IMR-90 (cell line): ENCODE data around the gene PALLD. TPM values are rescaled to one million over a fixed set of nuclear protein-coding genes. Genes with fewer than 3 reads are reported as not detected.

ENCODE experiments used
- ATAC-seq: fragments of 200-7000 bp; cut with Tn5 transposase; 2 replicates; pipeline ENCODE4 v1.9.1; 2020; ENCODE audit warnings: low read depth, mild to moderate bottlenecking, moderate library complexity
- BruUV-seq: library from RNA; stranded (reverse); fragments of 400-500 nt; replicated peaks from 2 replicates; lab custom pipeline; 2021; lab: Mats Ljungman, UMichigan
- CTCF ChIA-PET: fragments of 300-600 bp; formaldehyde crosslinking; extraction: SDS; loops from one replicate; lab custom pipeline; 2021; ENCODE audit warnings: antibody characterized with exemption; lab: Yijun Ruan, JAX
- POLR2A ChIA-PET: fragments of 300-600 bp; sonication (Branson Sonifier 250); formaldehyde crosslinking; loops from one replicate; lab custom pipeline; 2022; ENCODE audit warnings: antibody characterized with exemption; ENCODE audit not compliant: unreplicated experiment; lab: Charles Lee
- DNase-seq: peaks from one replicate; pipeline ENCODE4 v3.0.0; 2013
- H2AFZ ChIP-seq: replicated peaks from 2 replicates; pipeline ENCODE3; 2013; ENCODE audit warnings: low read length, mild to moderate bottlenecking; ENCODE audit not compliant: poor library complexity
- H2AK5ac ChIP-seq: 2 replicates; pipeline ENCODE4 v1.6.1; 2013; ENCODE audit warnings: low read depth, low read length, inconsistent platforms
- H2AK9ac ChIP-seq: replicated peaks from 2 replicates; pipeline ENCODE3; 2013; ENCODE audit warnings: mild to moderate bottlenecking, low read depth, low read length, moderate library complexity; ENCODE audit not compliant: poor library complexity
- H2BK120ac ChIP-seq: 2 replicates; pipeline ENCODE4 v1.6.1; 2013; ENCODE audit warnings: low read depth, low read length, inconsistent platforms
- H2BK15ac ChIP-seq: 3 replicates; pipeline ENCODE4 v1.6.1; 2013; ENCODE audit warnings: low read depth, low read length, inconsistent platforms
- H2BK20ac ChIP-seq: 2 replicates; pipeline ENCODE4 v1.6.1; 2013; ENCODE audit warnings: low read depth, mild to moderate bottlenecking, inconsistent platforms, low read length, moderate library complexity
- H2BK5ac ChIP-seq: 2 replicates; pipeline ENCODE4 v1.6.1; 2013; ENCODE audit warnings: mild to moderate bottlenecking, low read depth, low read length, inconsistent platforms; ENCODE audit not compliant: poor library complexity, severe bottlenecking
- H3K14ac ChIP-seq: replicated peaks from 2 replicates; pipeline ENCODE4 v1.6.1; 2013; ENCODE audit warnings: low read depth, low read length, inconsistent platforms
- H3K18ac ChIP-seq: 2 replicates; pipeline ENCODE4 v1.6.1; 2013; ENCODE audit warnings: low read depth, low read length, control low read depth
- H3K23ac ChIP-seq: 2 replicates; pipeline ENCODE4 v1.6.1; 2013; ENCODE audit warnings: low read depth, low read length, inconsistent platforms
- H3K27ac ChIP-seq: 2 replicates; pipeline ENCODE4 v1.5.1; 2013; ENCODE audit warnings: mild to moderate bottlenecking, control low read depth, low read length; ENCODE audit not compliant: insufficient read depth
- H3K27me3 ChIP-seq: 2 replicates; pipeline ENCODE4 v1.6.1; 2013; ENCODE audit warnings: low read length; ENCODE audit not compliant: control insufficient read depth, insufficient read depth
- H3K36me3 ChIP-seq: 2 replicates; pipeline ENCODE4 v1.6.1; 2013; ENCODE audit warnings: low read length, mixed read lengths; ENCODE audit not compliant: control insufficient read depth, insufficient read depth
- H3K4ac ChIP-seq: 2 replicates; pipeline ENCODE4 v1.6.1; 2013; ENCODE audit warnings: low read depth, low read length, inconsistent platforms
- H3K4me1 ChIP-seq: 2 replicates; pipeline ENCODE4 v1.6.1; 2013; ENCODE audit warnings: low read length, mixed read lengths; ENCODE audit not compliant: control insufficient read depth, insufficient read depth
- H3K4me2 ChIP-seq: 2 replicates; pipeline ENCODE4 v1.6.1; 2013; ENCODE audit warnings: low read depth, mild to moderate bottlenecking, control low read depth, low read length, moderate library complexity
- H3K4me3 ChIP-seq: 2 replicates; pipeline ENCODE4 v1.5.1; 2013; ENCODE audit warnings: low read depth, mild to moderate bottlenecking, control low read depth, low read length, moderate library complexity; ENCODE audit not compliant: insufficient read depth
- H3K56ac ChIP-seq: 2 replicates; pipeline ENCODE4 v1.6.1; 2013; ENCODE audit warnings: low read length, inconsistent platforms; ENCODE audit not compliant: insufficient read depth; ENCODE audit errors: extremely low read depth
- H3K79me1 ChIP-seq, 2 experiments: 2 replicates each; pipeline ENCODE4 v1.6.1; 2013; ENCODE audit warnings: low read length in 2 of 2, inconsistent platforms in 1 of 2, low read depth in 1 of 2
- H3K9ac ChIP-seq: 2 replicates; pipeline ENCODE4 v1.6.1; 2013; ENCODE audit warnings: low read depth, low read length, control low read depth
- H3K9me1 ChIP-seq: 2 replicates; pipeline ENCODE4 v1.6.1; 2013; ENCODE audit warnings: low read length, inconsistent platforms; ENCODE audit not compliant: insufficient read depth
- H3K9me3 ChIP-seq: 2 replicates; pipeline ENCODE4 v1.6.1; 2013; ENCODE audit warnings: low read length; ENCODE audit not compliant: control insufficient read depth, insufficient read depth
- H4K20me1 ChIP-seq: 2 replicates; pipeline ENCODE4 v1.6.1; 2013; ENCODE audit warnings: low read length, inconsistent platforms; ENCODE audit not compliant: insufficient read depth
- H4K5ac ChIP-seq: 2 replicates; pipeline ENCODE4 v1.6.1; 2013; ENCODE audit warnings: mild to moderate bottlenecking, low read depth, low read length, control low read depth
- H4K8ac ChIP-seq, 2 experiments: 2 replicates each; pipeline ENCODE4 v1.6.1; 2013; ENCODE audit warnings: low read depth in 2 of 2, low read length in 2 of 2, control low read depth in 1 of 2, inconsistent platforms in 1 of 2
- H4K91ac ChIP-seq: 2 replicates; pipeline ENCODE4 v1.6.1; 2013; ENCODE audit warnings: low read depth, low read length, inconsistent platforms; ENCODE audit not compliant: insufficient read depth
- CHD1 ChIP-seq: IDR thresholded peaks from 2 replicates; pipeline ENCODE4 v1.6.1; 2012; ENCODE audit warnings: low read depth, low read length, improper control_type of control experiment
- CTCF ChIP-seq: conservative IDR thresholded peaks from 2 replicates; pipeline ENCODE4 v1.5.1; 2012; ENCODE audit warnings: mild to moderate bottlenecking, low read depth, low read length, improper control_type of control experiment
- FOS ChIP-seq: fragments of 150-350 bp; IDR thresholded peaks from 2 replicates; pipeline ENCODE4 v1.6.1; 2016; ENCODE audit warnings: low read depth, low read length
- MAFK ChIP-seq: IDR thresholded peaks from 2 replicates; pipeline ENCODE4 v1.6.1; 2012; ENCODE audit warnings: low read depth, low read length, improper control_type of control experiment
- MXI1 ChIP-seq: IDR thresholded peaks from 2 replicates; pipeline ENCODE4 v1.6.1; 2012; ENCODE audit warnings: low read depth, mild to moderate bottlenecking, low read length, moderate library complexity, borderline replicate concordance
- RAD21 ChIP-seq: IDR thresholded peaks from 2 replicates; pipeline ENCODE4 v1.6.1; 2012; ENCODE audit warnings: low read length, improper control_type of control experiment
- RCOR1 ChIP-seq: IDR thresholded peaks from 2 replicates; pipeline ENCODE4 v1.6.1; 2012; ENCODE audit warnings: mild to moderate bottlenecking, low read length, improper control_type of control experiment; ENCODE audit not compliant: insufficient replicate concordance
- WGBS, 2 experiments: methylation state at CpG; one replicate each; pipeline versions ENCODE4 v1.1.5 to v1.1.7; 2013; ENCODE audit warnings: missing lambda C conversion rate in 2 of 2; ENCODE audit not compliant: insufficient read length in 1 of 2; ENCODE audit errors: extremely low coverage in 2 of 2; 5-methylcytosine and 5-hydroxymethylcytosine counted together
- dilution Hi-C: fragments of 300-500 bp; cut with HindIII; formaldehyde crosslinking; loops from one replicate; pipeline ENCODE4 v1.14.3; 2018; ENCODE audit warnings: low sequenced_read_pairs; ENCODE audit not compliant: unreplicated experiment
- in situ Hi-C: fragments of 300-500 bp; cut with MboI; formaldehyde crosslinking; loops from 3 replicates; pipeline ENCODE4 v1.14.3; 2019; ENCODE audit warnings: low sequenced_read_pairs, inconsistent platforms, mixed read lengths
- intact Hi-C: fragments of 100-400 bp; cut with micrococcal nuclease; formaldehyde crosslinking; loops from 2 replicates; pipeline ENCODE4 v1.10.0; 2022
- polyA plus RNA-seq, 3 experiments: library from polyadenylated mRNA; depleted of rRNA; stranded (reverse); fragments of >200 nt; gene quantifications; 2 replicates each; pipeline ENCODE4 v1.2.3, GENCODE V29; 2012; ENCODE audit warnings: low replicate concordance in 1 of 3
- total RNA-seq: library from RNA; depleted of rRNA; stranded (reverse); fragments of >200 nt; gene quantifications from 2 replicates; pipeline ENCODE4 v1.2.3, GENCODE V29; 2012

The PALLD gene
- total and polyA plus RNA-seq, 2 of the 4 experiments (the other 2 are of a cell fraction) = 91.0 to 91.9 TPM

- in situ Hi-C loops = no loop called here
These were observed 39.6 kb downstream of the PALLD start for GRCh38 chr4:168536448-168536847.

More at GRCh38 chr4:168536448-168536847, 39.6 kb downstream of the PALLD start:
- CTCF ChIA-PET = no interaction called here
- Histone ChIP-seq H3K23ac (peak overlapping the region; percentile 74; the same call in 1 of the 2 replicates), H3K4me1 (peaks cover 6% of the 10 kb centered on the region; the same call in 1 of the 2 replicates), H2BK15ac (peak overlapping the region; percentile 20; the same call in 1 of the 3 replicates), H4K91ac (no peak overlapping the region), H3K4ac (no peak overlapping the region; the same call in 1 of the 2 replicates), H3K9me1 (peaks cover 4% of the 10 kb centered on the region; the same call in 1 of the 2 replicates), H3K56ac (0 out of 2 replicates have a peak overlapping the region, but pooled peaks have one; percentile 32), H4K8ac (no peak overlapping the region), H3K9ac (no peak overlapping the region), H2BK5ac (no peak overlapping the region), H3K36me3 (no peaks in the 10 kb centered on the region), H2AFZ (no peak overlapping the region), H4K20me1 (no peaks in the 10 kb centered on the region), H3K79me1 (no peaks in the 10 kb centered on the region), H3K4me3 (no peak overlapping the region), H2BK20ac (peak overlapping the region; percentile 62; the same call in 1 of the 2 replicates), H3K9me3 (no peaks in the 10 kb centered on the region), H2AK9ac (no peak overlapping the region), H2BK120ac (peak overlapping the region; percentile 71; the same call in 1 of the 2 replicates), H3K27me3 (no peaks in the 10 kb centered on the region), H3K14ac (no peak overlapping the region; the same call in 1 of the 2 replicates), H3K4me2 (peak overlapping the region; percentile 65; the same call in 1 of the 2 replicates), H2AK5ac (0 out of 2 replicates have a peak overlapping the region, but pooled peaks have one; percentile 26), H3K27ac (no peak overlapping the region), H4K5ac (no peak overlapping the region; the same call in 1 of the 2 replicates), H3K18ac (no peak overlapping the region; the same call in 1 of the 2 replicates)
- DNase-seq (no peak), ATAC-seq (no peak)
- BruUV-seq = no TSS peak
- no CpG with 5 or more reads among the region's 7 CpGs for WGBS, 2 experiments
- intact Hi-C loops = no loop called here
- POLR2A ChIA-PET = no interaction called here
- dilution Hi-C loops = no loop called here
- no peak for TF ChIP-seq CTCF
- TF ChIP-seq RAD21 = no peak
- TF ChIP-seq MAFK = no peak
- no peak for TF ChIP-seq RCOR1
- TF ChIP-seq FOS = no peak
- TF ChIP-seq MXI1 = no peak
- no peak for TF ChIP-seq CHD1
